ENCODE results near the gene NACA.

Gene NACA

GRCh38 chr12:56773113-56773512, 48.0 kb upstream of the NACA start:
- CTCF ChIA-PET, result no interaction called here
- POLR2A ChIA-PET, result no interaction called here

GRCh38 chr12:56772625-56773024, 47.5 kb upstream of the NACA start:
- no peak for TF ChIP-seq ZIC2 (tag by site-specific recombination; IDR thresholded peaks at IDR 0.05)
- TF ChIP-seq ZNF658 (tag by site-specific recombination; IDR thresholded peaks at IDR 0.05), result no peak
- TF ChIP-seq ZNF335 (tag by site-specific recombination; conservative IDR thresholded peaks at IDR 0.05), result no peak
- no peak for TF ChIP-seq ZNF704 (tag by site-specific recombination; IDR thresholded peaks at IDR 0.05)
- TF ChIP-seq GLIS1 (tag by site-specific recombination; IDR thresholded peaks at IDR 0.05), result peak; percentile 87
- no peak for TF ChIP-seq BCL11A (tag by site-specific recombination; IDR thresholded peaks at IDR 0.05; ENCODE audit: low read depth)
- no peak for TF ChIP-seq ZNF585B (tag by site-specific recombination; IDR thresholded peaks at IDR 0.05)
- POLR2A ChIA-PET, result interaction anchor here (0.6 kb wide), 1 partner anchor 211 kb away, joined by 4 read pairs; no protein-coding TSS in a partner anchor
- H3K36me3 ChIP-seq (ENCODE audit: control insufficient read depth in 2 of 2, insufficient read depth in 1 of 2, low read length in 2 of 2), result no peaks in the 10 kb centered on the region
- H3K9me3 ChIP-seq (ENCODE audit: control insufficient read depth, insufficient read depth, low read depth, low read length), result no peaks in the 10 kb centered on the region
- H3K4me3 ChIP-seq (ENCODE audit: low read depth, low read length), result no peak overlapping the region
- no peaks in the 10 kb centered on the region for H3K4me1 ChIP-seq (ENCODE audit: control insufficient read depth, insufficient read depth, low read length)
- CTCF ChIA-PET, result no interaction called here
- H3K27ac ChIP-seq (ENCODE audit: extremely low read depth, low read depth, low read length), result no peak overlapping the region

More at GRCh38 chr12:56773113-56773512, 48.0 kb upstream of the NACA start:
- Histone ChIP-seq H3K4me3 (ENCODE audit: low read depth, low read length) (no peak overlapping the region), H3K36me3 (ENCODE audit: control insufficient read depth in 2 of 2, insufficient read depth in 1 of 2, low read length in 2 of 2) (no peaks in the 10 kb centered on the region), H3K4me1 (ENCODE audit: control insufficient read depth, insufficient read depth, low read length) (no peaks in the 10 kb centered on the region), H3K27ac (ENCODE audit: extremely low read depth, low read depth, low read length) (no peak overlapping the region), H3K9me3 (ENCODE audit: control insufficient read depth, insufficient read depth, low read depth, low read length) (no peaks in the 10 kb centered on the region)
- TF ChIP-seq ZNF707 (tag by site-specific recombination; IDR thresholded peaks at IDR 0.05) (no peak), ZNF654 (tag by site-specific recombination; IDR thresholded peaks at IDR 0.05; ENCODE audit: low read depth) (no peak), ZBTB48 (tag by site-specific recombination; IDR thresholded peaks at IDR 0.05) (no peak), BCL6B (tag by site-specific recombination; IDR thresholded peaks at IDR 0.05) (no peak), ZNF266 (tag by site-specific recombination; IDR thresholded peaks at IDR 0.05; ENCODE audit: low read depth) (no peak), MEIS1 (CRISPR knock-in tag; IDR thresholded peaks at IDR 0.05; ENCODE audit: borderline replicate concordance) (no peak), KLF17 (tag by site-specific recombination; IDR thresholded peaks at IDR 0.05) (no peak), ZNF223 (tag by site-specific recombination; IDR thresholded peaks at IDR 0.05) (no peak), ZNF785 (tag by site-specific recombination; IDR thresholded peaks at IDR 0.05) (no peak), OSR2 (tag by site-specific recombination; IDR thresholded peaks at IDR 0.05) (no peak), ZNF202 (tag by site-specific recombination; IDR thresholded peaks at IDR 0.05; ENCODE audit: borderline replicate concordance) (no peak)

GRCh38 chr12:56769868-56770267, 44.8 kb upstream of the NACA start:
- ChIA-PET CTCF (interaction anchor here (1.5 to 1.7 kb wide), 2 partner anchors 12 to 217 kb away, joined by 7 to 9 read pairs; no protein-coding TSS in a partner anchor), POLR2A (no interaction called here)
- Histone ChIP-seq H3K36me3 (ENCODE audit: control insufficient read depth in 2 of 2, insufficient read depth in 1 of 2, low read length in 2 of 2) (no peaks in the 10 kb centered on the region), H3K9me3 (ENCODE audit: control insufficient read depth, insufficient read depth, low read depth, low read length) (no peaks in the 10 kb centered on the region), H3K4me1 (ENCODE audit: control insufficient read depth, insufficient read depth, low read length) (no peaks in the 10 kb centered on the region), H3K4me3 (ENCODE audit: low read depth, low read length) (no peak overlapping the region), H3K27ac (ENCODE audit: extremely low read depth, low read depth, low read length) (no peak overlapping the region)
- no peak for TF ChIP-seq ZBTB48 (tag by site-specific recombination; IDR thresholded peaks at IDR 0.05)
- TF ChIP-seq PRDM1 (tag by site-specific recombination; IDR thresholded peaks at IDR 0.05), result peak; percentile 88
- no peak for TF ChIP-seq ZNF169 (tag by site-specific recombination; IDR thresholded peaks at IDR 0.05)
- TF ChIP-seq ZBTB17 (tag by site-specific recombination; IDR thresholded peaks at IDR 0.05), result peak; percentile 44; the same call in 1 of the 2 replicates
- no peak for TF ChIP-seq GLIS2 (tag by site-specific recombination; IDR thresholded peaks at IDR 0.05)
- TF ChIP-seq CTCF (tag by site-specific recombination; IDR thresholded peaks at IDR 0.05), result no peak
- TF ChIP-seq ZNF362 (tag by site-specific recombination; IDR thresholded peaks at IDR 0.05), result no peak
- no peak for TF ChIP-seq INSM2 (tag by site-specific recombination; IDR thresholded peaks at IDR 0.05)
- no peak for TF ChIP-seq ZNF335 (tag by site-specific recombination; conservative IDR thresholded peaks at IDR 0.05)
- no peak for TF ChIP-seq ZNF341 (tag by site-specific recombination; IDR thresholded peaks at IDR 0.05; ENCODE audit: low read depth)

Data from HEK293 (cell line).